Thyroid gland (tissue), 4 donors: ENCODE measurements around the gene TCP10L. TPM values are rescaled to one million over a fixed set of nuclear protein-coding genes. Genes with fewer than 3 reads are reported as not detected.
A peak's percentile ranks its signal among the peaks of the same experiment; 100 is the strongest.

ENCODE experiments used
- DNase-seq, 2 donors: peaks; one replicate each; pipeline ENCODE4 v3.0.0-alpha.2; 2019
- H3K27ac ChIP-seq, 3 donors: fragments of 200-600 bp; sonication (generic); 1 replicate in 2 of 3; 2 replicates in 1 of 3; pipeline ENCODE4 v1.5.1; 2016 to 2019; ENCODE audit warnings: mild to moderate bottlenecking in 1 of 3, moderate library complexity in 1 of 3
- H3K27me3 ChIP-seq: fragments of 200-600 bp; sonication (generic); one replicate; pipeline ENCODE4 v1.5.1; 2019
- H3K36me3 ChIP-seq, 2 donors: fragments of 200-600 bp; sonication (generic); one replicate each; pipeline ENCODE4 v1.5.1; 2016 to 2019
- H3K4me1 ChIP-seq, 2 donors: fragments of 200-600 bp; sonication (generic); one replicate each; pipeline ENCODE4 v1.5.1; 2017 to 2019
- H3K4me3 ChIP-seq, 3 donors: fragments of 200-600 bp; sonication (generic); replicated peaks in 1 of 3; 1 replicate in 2 of 3; 2 replicates in 1 of 3; pipeline ENCODE4 v1.5.1; 2016; ENCODE audit warnings: mild to moderate bottlenecking in 1 of 3
- H3K9me3 ChIP-seq: fragments of 200-600 bp; sonication (generic); one replicate; pipeline ENCODE4 v1.5.1; 2017
- CTCF ChIP-seq, 6 experiments: fragments of 200-600 bp in 3 of 6; fragments of 450-650 bp in 3 of 6; sonication (generic) in 3 of 6; IDR thresholded peaks; one replicate each; pipeline ENCODE4 v1.5.1; 2016 to 2019; ENCODE audit warnings: antibody characterized with exemption in 6 of 6, mild to moderate bottlenecking in 2 of 6, inconsistent platforms in 1 of 6, moderate library complexity in 1 of 6
- POLR2A ChIP-seq, 2 donors: fragments of 450-650 bp; IDR thresholded peaks; one replicate each; pipeline ENCODE4 v1.6.1; 2017; ENCODE audit warnings: antibody characterized with exemption in 2 of 2, mild to moderate bottlenecking in 2 of 2, moderate library complexity in 1 of 2
- WGBS, 2 donors: methylation state at CpG; one replicate each; pipeline ENCODE4 v1.1.5; 2017; 5-methylcytosine and 5-hydroxymethylcytosine counted together
- intact Hi-C: fragments of 100-400 bp; cut with DNase I; formaldehyde crosslinking; loops from one replicate; pipeline ENCODE4 v1.15.1; 2023
- total RNA-seq, 4 donors: library from RNA; depleted of rRNA; stranded (reverse); fragments of >200 nt; gene quantifications; one replicate each; pipeline ENCODE4 v1.2.3, GENCODE V29; 2016

TCP10L gene
- total RNA-seq, 4 donors from 2014 or later, result 0.29 to 2.9 (median 0.73) TPM

DNA sequence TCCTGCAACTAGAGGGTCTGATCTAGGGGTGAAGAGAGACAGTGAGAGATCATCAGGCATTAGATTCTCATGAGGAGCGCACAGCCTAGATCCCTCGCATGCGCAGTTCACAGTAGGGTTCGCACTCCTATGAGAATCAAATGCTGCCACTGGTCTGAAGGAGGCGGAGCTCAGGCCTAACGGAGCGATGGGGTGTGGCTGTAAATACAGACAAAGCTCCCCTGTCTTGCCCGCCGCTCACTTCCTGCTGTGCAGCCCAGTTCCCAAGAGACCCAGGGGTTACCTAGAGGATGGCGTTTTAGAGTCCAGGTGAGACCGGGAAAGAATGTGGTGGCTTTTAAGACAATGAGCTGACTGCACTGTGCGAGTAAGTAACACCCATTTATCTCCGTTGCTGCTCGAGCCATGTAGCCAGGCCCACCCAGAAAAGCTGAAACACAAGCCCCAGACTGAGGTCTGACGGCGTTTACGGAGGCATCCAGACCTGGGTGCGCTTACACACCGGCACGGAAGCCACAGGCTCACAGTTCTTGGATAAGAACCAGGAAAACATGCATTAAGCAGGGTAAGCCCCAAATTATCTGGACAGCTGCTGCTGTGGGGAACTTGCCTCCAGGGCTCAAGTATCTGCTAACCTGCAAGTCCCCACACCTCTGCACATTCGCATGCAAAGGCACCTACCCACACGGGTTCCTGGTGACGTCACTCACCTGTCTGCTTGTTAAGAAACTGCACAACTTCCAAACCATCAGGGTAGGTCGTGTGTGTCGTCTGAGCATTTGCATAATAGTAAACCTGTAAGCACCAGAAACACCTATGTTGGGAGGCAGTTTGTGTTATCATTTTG, 12.5 kb downstream of the TCP10L start:
- intact Hi-C loops, result loop anchor here (5.0 kb wide), 1 partner anchor 170 kb away; no protein-coding TSS in a partner anchor
- no peaks in the 10 kb centered on the region for H3K9me3 ChIP-seq
- DNase-seq, result no peak
- H3K4me1 ChIP-seq, result no peaks in the 10 kb centered on the region
- H3K27ac ChIP-seq, result no peak overlapping the region
- H3K36me3 ChIP-seq, result no peaks in the 10 kb centered on the region
- WGBS, 2 donors, result 72 to 79% methylated on average over 24 to 25 of the region's 25 CpGs
- no peaks in the 10 kb centered on the region for H3K27me3 ChIP-seq
- no peak overlapping the region for H3K4me3 ChIP-seq
- TF ChIP-seq CTCF (IDR thresholded peaks at IDR 0.05), result no peak

GRCh38 chr21:32570456-32570855, 14.9 kb downstream of the TCP10L start:
- H3K9me3 ChIP-seq, result no peaks in the 10 kb centered on the region
- 94 to 96% methylated on average over 3 of the region's 3 CpGs for whole genome bisulfite sequencing, 2 donors
- intact Hi-C loops, result loop anchor here (5.0 kb wide), 1 partner anchor 168 kb away; no protein-coding TSS in a partner anchor
- no peak for DNase-seq
- no peaks in the 10 kb centered on the region for H3K4me1 ChIP-seq
- H3K27me3 ChIP-seq, result no peaks in the 10 kb centered on the region
- no peaks in the 10 kb centered on the region for H3K36me3 ChIP-seq
- TF ChIP-seq POLR2A (IDR thresholded peaks at IDR 0.05) (no peak), CTCF (IDR thresholded peaks at IDR 0.05) (no peak)
- H3K27ac ChIP-seq, result no peak overlapping the region
- H3K4me3 ChIP-seq, result no peak overlapping the region

DNA sequence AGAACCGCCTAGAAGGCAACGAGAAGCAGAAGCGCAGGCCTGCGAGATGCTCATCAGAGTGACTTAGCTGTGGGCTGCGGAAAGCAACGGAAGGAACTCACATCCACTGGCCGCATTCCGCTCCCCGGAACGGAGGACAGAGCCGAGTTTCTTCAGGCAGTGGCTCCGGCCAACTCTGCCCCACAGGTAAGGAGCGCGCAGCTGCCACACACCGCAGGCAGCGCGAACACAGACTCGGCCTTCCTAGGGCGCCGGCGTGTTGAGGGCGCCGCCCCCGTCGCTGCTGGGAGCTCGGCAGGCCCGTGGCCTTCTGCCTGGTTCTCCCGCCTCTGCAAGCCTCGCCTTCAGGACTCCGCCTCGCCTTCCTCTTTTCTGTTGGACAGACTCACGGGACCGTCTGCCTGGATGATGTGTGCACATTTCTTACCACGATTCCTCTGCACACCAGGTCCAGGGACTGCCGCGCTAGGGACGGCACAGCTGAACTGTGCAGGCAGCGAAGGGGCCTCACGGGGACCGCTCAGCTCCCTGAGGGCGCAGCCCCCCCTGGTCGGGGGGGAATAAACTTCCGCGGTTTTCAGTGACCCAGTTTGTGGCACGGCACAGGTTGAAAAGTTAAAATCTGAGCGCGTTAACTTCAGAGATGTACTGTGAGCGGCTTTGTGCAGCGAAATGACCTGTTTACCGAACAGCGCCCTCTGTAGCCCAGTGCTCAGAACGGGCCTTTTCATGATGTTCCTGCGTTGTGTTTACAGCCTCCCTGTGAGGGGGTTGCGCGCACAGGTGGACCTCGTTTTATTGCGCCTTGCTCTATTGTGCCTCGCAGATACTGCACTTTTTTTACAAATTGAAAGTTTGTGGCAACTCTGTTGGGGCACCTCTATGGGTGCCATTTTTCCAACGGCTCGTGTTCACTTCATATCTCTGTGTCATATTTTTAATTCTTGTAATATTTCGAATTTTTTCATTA, 15.8 kb downstream of the TCP10L start:
- no peaks in the 10 kb centered on the region for H3K4me1 ChIP-seq
- H3K36me3 ChIP-seq, result no peaks in the 10 kb centered on the region
- peak overlapping the region; percentile 63 to 87 (median 67) for H3K27ac ChIP-seq
- H3K27me3 ChIP-seq, result no peaks in the 10 kb centered on the region
- WGBS, 2 donors, result 7 to 8% methylated on average over 40 to 43 of the region's 61 CpGs
- no peaks in the 10 kb centered on the region for H3K9me3 ChIP-seq
- peak; percentile 79 to 84 for DNase-seq
- H3K4me3 ChIP-seq, result peak overlapping the region in 2 of 3 donors; percentile 32 to 81
- intact Hi-C loops, result loop anchor here (5.0 kb wide), 1 partner anchor 167 kb away; no protein-coding TSS in a partner anchor
- no peak for TF ChIP-seq POLR2A (IDR thresholded peaks at IDR 0.05)
- TF ChIP-seq CTCF (IDR thresholded peaks at IDR 0.05), result peak; percentile 33 to 82 (median 72)

GRCh38 chr21:32567626-32568025, 17.7 kb downstream of the TCP10L start:
- H3K4me1 ChIP-seq, result no peaks in the 10 kb centered on the region
- TF ChIP-seq POLR2A (IDR thresholded peaks at IDR 0.05), result no peak
- no peak for TF ChIP-seq CTCF (IDR thresholded peaks at IDR 0.05)
- no peaks in the 10 kb centered on the region for H3K36me3 ChIP-seq
- H3K27ac ChIP-seq, result no peak overlapping the region
- WGBS, 2 donors, result 96 to 97% methylated on average over 8 of the region's 8 CpGs
- no peak overlapping the region for H3K4me3 ChIP-seq
- intact Hi-C loops, result no loop called here
- H3K27me3 ChIP-seq, result no peaks in the 10 kb centered on the region
- no peaks in the 10 kb centered on the region for H3K9me3 ChIP-seq
- DNase-seq, result no peak
